RPMI7951 (cell line): ENCODE results near the gene SRRM4. TPM values are rescaled to one million over a fixed set of nuclear protein-coding genes. Genes with fewer than 3 reads are reported as not detected.
"Not testable (repeated sequence)": the region's sequence is repeated elsewhere in the genome, so short reads cannot be mapped to it uniquely, and the experiment has no call there.

Experiments
- DNase-seq: peaks from one replicate; pipeline ENCODE4 v3.0.0-alpha.2; 2012; ENCODE audit warnings: low read depth
- total RNA-seq: library from RNA; depleted of rRNA; stranded (reverse); fragments of >200 nt; shearing (Covaris generic); gene quantifications from 2 replicates; pipeline ENCODE4 v1.2.3, GENCODE V29; 2014; rRNA removed

The SRRM4 gene
- not detected in 2 replicates for total RNA-seq

GRCh38 chr12:118981285-118982211 is at the start of gene SRRM4:
SRRM4 (plus strand) TSS chr12:118981541; CDS start chr12:118981883, 342 bp downstream.
- DNase-seq: no peak

GRCh38 chr12:118946256-118946655 is 35.1 kb upstream of the SRRM4 start:
- DNase-seq: no peak

GRCh38 chr12:118958520-118958919 is 22.8 kb upstream of the SRRM4 start:
- no peak for DNase-seq

- DNase-seq: no peak
These were observed 22.0 kb upstream of the SRRM4 start for GRCh38 chr12:118959348-118959747.

- no peak for DNase-seq
These were observed 21.3 kb upstream of the SRRM4 start for GRCh38 chr12:118959985-118960560.

GRCh38 chr12:118960865-118961264 is 20.5 kb upstream of the SRRM4 start:
- DNase-seq: no peak

GRCh38 chr12:118964988-118965387 is 16.4 kb upstream of the SRRM4 start:
- DNase-seq: no peak

- no peak for DNase-seq
These were observed 10.5 kb upstream of the SRRM4 start for GRCh38 chr12:118970856-118971255.

- no peak for DNase-seq
These were observed 8.4 kb upstream of the SRRM4 start for GRCh38 chr12:118972982-118973381.

- DNase-seq: peak; percentile 18
These were observed 1.5 kb upstream of the SRRM4 start for GRCh38 chr12:118979763-118980406.

GRCh38 chr12:118980407-118981014 is 830 bp upstream of the SRRM4 start:
- DNase-seq: no peak

GRCh38 chr12:118982302-118982701 is 961 bp downstream of the SRRM4 start:
- no peak for DNase-seq

GRCh38 chr12:118982984-118983761 is 1.8 kb downstream of the SRRM4 start:
- DNase-seq: no peak

- DNase-seq: no peak
These were observed 3.0 kb downstream of the SRRM4 start for GRCh38 chr12:118984161-118984943.

GRCh38 chr12:118986050-118986449 is 4.7 kb downstream of the SRRM4 start:
- DNase-seq: no peak

GRCh38 chr12:118999107-118999506 is 17.8 kb downstream of the SRRM4 start:
- DNase-seq: no peak

GRCh38 chr12:119005085-119005484 is 23.7 kb downstream of the SRRM4 start:
- DNase-seq: no peak

GRCh38 chr12:119005913-119006312 is 24.6 kb downstream of the SRRM4 start:
- no peak for DNase-seq

GRCh38 chr12:119006746-119007145 is 25.4 kb downstream of the SRRM4 start:
- DNase-seq: no peak

- DNase-seq: not testable (repeated sequence)
These were observed 26.9 kb downstream of the SRRM4 start for GRCh38 chr12:119008273-119008672.
